GM10266 (cell line): Measurements from ENCODE around the gene KAZN.

ENCODE experiments used
- DNase-seq: peaks from one replicate; pipeline ENCODE4 v3.0.0; 2012; ENCODE audit errors: extremely low spot score
- CTCF ChIP-seq: IDR thresholded peaks from 2 replicates; pipeline ENCODE4 v1.5.1; 2012; ENCODE audit warnings: mild to moderate bottlenecking, low read depth; ENCODE audit not compliant: control insufficient read depth, insufficient read depth; ENCODE audit errors: missing control alignments

The KAZN gene

GRCh38 chr1:14705824-14706223, 107.3 kb downstream of the KAZN start:
- TF ChIP-seq CTCF = no peak
- no peak for DNase-seq

- no peak for TF ChIP-seq CTCF
- no peak for DNase-seq
These were observed 108.1 kb downstream of the KAZN start for GRCh38 chr1:14706631-14707030.

GRCh38 chr1:14707531-14708445, 109.3 kb downstream of the KAZN start:
- no peak for DNase-seq
- no peak for TF ChIP-seq CTCF

GRCh38 chr1:14710331-14710730, 111.8 kb downstream of the KAZN start:
- TF ChIP-seq CTCF = no peak
- no peak for DNase-seq

GRCh38 chr1:14712136-14712535, 113.7 kb downstream of the KAZN start:
- TF ChIP-seq CTCF = no peak
- DNase-seq = no peak

GRCh38 chr1:14713077-14713476, 114.6 kb downstream of the KAZN start:
- no peak for DNase-seq
- no peak for TF ChIP-seq CTCF

GRCh38 chr1:14715266-14715665, 116.8 kb downstream of the KAZN start:
- TF ChIP-seq CTCF = no peak
- no peak for DNase-seq
